NCI-H2107 treated with DMSO at 0.1 percent for 48 hours (cell line): ENCODE measurements around the gene CRADD.

ENCODE experiments used
- DNase-seq: peaks from one replicate; lab custom pipeline; 2025; ENCODE audit not compliant: unreplicated experiment; lab: John Stamatoyannopoulos, UW

Gene CRADD

DNA sequence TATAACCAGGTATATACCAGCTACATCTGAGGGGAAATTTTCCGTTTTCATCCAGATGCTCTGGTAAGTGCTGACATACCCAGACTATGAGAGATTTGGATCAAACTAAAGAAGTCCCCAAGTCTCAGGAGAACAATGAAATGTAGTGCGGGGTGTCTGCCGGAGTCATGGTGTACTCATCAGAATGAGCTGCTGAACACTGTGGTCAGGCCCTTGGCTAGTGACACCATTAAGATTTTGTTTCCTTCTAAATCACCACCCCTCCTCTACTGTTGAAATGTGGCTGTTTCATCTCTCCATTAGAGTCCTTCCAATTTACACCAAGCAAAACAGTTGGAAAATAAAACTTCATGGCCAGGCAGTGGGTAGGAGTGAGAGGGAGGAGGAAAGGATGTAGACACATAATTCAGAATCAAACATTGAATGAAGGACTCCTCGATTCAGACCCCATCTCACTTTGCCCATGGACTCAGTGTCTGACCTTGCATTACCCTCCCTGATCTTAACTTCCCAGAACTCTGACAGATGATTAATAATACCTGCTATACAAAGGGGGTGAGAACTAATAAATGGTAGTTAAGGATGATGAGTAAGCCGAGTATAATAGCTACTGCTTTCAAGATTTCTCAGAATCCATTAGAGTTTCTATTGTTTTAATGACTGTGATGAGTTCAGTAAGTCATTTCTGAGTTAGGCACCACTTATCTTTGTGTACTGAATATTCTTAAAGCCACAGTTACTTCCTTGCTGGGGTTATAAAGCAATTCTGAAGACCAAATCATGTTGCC is 127.4 kb downstream of the CRADD start:
- DNase-seq: no peak

DNA sequence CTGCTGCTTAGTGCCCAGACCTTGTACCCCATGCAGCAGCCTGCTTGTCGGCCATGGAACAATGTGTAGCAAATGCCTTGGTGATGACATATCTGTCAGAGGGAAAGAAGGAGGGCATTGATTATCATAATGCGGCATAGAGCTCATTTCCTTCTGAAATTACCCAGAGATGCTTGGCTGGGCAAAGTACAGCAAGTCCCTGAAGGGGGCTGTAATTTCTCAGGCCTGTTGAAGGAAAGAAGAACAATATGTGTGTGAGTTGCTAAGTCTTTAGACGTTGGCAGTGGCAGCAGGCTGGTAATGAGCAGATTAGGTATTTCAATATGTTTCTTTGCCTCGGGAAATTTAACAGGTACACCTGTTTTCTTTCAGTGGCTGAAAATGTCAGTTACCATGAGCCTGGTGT is 128.6 kb downstream of the CRADD start:
- DNase-seq: no peak

DNA sequence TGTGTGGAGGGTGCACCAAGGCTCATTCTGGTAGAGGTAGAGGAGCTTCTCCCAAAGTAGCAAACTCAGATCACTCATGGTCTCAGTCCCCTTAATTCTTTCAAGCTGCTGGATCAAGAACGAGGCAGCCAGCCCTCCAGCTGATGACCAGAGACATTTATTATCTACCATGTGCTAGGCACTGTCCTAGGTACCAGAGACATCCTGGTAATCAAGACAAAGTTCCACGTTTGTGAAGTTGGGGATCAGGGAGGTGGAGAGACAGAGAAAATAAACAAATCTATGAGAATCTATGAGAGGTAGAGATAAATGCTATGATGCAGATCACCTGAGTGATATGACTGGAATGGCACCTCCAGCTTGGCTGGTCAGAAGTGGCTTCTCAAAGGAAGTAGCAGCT is 130.2 kb downstream of the CRADD start:
- DNase-seq: no peak

DNA sequence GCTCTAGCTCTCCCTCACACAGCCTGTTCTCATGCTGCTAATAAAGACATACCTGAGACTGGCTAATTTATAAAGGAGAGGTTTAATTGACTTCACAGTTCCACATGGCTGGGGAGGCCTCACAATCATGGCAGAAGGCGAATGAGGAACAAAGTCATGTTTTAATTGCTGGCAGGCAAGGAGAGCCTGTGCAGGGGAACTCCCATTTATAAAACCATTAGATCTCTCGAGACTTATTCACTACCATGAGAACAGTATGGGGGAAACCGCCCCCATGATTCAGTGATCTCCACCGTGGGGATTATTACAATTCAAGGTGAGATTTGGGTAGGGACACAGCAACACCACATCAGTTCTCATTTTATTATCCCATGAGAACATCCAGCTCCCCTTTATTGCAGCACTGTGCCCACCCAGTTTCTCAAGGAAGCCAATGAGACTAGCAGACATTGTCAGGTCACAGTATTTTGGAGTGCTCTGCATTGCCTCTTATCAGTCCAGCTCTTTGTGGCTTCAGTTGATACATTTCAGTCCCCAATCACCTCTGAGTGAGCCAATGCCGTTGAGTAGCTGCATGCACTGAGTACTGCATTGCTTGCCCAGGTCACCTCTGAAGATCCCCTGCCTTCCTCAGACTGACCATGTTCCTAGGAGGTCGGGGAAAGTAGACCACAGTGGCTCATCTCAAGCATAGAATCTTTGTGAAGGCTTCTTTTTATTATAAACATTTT is 131.2 kb downstream of the CRADD start:
- no peak for DNase-seq

DNA sequence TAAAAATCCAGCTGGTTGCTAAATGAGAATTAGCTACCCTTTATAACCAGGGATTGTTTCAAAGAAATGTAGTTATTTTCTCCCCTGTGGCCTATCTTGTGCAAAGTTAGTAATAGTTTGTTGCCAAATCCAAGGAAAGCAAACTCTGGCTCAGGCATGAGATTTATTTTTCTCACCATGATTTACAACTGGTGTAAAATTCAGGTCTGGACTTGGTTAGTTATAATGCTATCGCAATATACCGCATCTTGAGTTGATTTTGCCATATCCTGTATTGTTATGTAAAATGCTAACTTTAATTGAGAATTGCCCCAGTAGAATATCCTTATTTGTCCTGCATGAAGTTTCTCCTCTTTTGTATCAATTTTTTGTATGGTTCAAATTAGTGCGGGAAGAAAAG is 135.5 kb downstream of the CRADD start:
- no peak for DNase-seq

DNA sequence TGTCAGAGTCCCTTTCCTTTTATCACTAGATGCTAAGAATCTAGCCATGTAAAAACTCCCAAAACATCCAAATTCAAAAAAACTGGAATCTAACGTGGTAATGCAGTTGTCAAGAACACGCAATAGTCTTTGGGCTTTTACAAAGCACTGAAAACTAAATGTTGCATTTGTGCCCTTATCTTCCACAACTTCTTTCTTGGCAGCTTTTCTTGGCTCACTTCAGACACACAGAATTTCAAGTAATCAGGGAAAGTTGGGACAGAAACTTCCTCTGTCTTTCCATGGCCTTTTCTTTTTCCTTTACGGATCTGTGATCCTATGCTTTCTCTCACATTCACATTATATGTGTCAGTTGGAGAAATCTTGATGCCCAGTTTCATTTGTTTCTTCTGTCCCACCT is 136.0 kb downstream of the CRADD start:
- DNase-seq: no peak

DNA sequence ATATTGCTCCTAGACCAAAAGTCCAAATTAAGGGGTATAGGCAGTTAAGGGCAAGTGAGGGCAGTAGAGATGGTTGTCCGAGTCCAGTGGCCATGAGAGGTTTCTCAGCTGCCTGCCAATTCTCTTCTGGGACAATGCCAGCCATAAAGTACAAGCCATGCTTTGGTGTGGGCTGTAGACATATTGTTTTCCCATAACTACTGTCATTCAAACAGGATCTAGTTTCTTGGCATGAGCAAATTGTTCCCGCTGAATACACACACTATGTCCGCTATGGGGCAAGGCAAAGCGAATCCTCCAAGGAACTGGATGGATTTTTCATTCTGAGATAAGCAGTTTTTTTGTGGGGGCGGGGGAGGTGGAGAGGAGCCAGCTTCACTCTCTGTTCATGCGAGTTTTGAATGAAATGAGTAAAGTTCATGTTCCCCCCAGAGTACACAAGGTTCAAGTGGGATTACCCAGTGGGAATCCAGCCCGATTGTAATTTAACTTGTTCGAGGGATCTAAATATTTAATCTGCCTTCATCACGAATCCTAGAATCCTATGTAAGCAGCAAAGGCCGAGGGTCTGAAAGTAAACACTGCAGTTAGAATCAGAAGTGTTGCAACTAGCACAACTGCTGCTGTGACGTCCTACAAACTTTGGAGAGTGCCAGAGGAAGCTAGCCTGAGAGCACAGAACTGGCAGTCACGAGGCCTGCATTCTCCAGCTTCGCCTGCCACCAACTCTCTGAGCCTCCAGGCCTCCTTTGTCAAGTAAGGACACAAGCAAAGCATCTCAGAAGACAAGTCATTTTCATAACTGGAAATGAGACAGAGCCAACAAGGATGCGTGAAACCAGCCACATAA is 137.0 kb downstream of the CRADD start:
- no peak for DNase-seq

DNA sequence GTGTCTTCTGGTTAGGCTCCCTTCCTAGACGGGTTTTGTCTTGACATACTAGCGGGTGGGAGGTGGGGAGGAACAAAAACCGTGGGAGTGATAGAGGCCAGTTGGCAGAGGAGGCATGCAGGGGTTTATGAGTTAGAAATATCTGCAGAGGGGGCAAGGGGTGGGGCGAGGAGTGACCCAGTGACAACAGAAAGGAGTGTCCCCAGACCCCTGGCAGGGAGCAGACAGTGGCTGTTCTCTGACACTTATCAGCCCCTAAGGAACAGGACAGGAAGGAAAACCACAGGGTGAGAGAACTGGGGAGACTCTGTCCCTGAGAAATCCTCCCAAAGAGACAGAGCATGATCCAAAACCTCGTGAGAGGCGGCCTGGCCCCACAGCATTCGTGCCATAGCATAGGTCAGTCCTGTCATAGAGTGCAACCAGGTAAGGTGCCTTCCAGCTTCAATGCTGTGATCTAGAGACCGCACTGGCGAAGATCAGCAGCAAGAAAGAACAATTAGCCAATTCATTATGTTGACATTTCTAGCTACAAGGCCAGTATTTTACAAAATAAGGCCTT is 141.4 kb downstream of the CRADD start:
- DNase-seq: no peak

DNA sequence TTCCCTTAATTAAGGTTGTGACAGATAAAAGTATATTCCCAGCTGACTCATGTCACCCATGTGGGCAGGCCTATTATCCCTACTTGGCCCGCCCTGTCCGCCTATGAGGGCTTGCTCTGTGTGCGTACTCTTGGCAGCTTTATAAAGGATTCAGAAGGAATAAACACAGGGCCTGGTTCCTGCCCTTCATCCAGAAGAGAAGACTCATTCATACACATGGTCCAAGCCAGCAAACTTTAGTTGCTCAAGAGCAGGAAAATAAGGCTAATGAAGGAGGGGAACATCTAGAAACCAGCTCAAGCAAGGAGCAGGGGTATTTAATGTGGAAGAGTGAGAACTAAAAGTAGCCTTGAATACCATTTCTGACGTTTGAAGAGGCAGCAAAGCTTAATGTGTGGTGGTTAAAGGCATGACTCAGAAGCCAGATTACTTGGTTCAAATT is 141.9 kb downstream of the CRADD start:
- no peak for DNase-seq

DNA sequence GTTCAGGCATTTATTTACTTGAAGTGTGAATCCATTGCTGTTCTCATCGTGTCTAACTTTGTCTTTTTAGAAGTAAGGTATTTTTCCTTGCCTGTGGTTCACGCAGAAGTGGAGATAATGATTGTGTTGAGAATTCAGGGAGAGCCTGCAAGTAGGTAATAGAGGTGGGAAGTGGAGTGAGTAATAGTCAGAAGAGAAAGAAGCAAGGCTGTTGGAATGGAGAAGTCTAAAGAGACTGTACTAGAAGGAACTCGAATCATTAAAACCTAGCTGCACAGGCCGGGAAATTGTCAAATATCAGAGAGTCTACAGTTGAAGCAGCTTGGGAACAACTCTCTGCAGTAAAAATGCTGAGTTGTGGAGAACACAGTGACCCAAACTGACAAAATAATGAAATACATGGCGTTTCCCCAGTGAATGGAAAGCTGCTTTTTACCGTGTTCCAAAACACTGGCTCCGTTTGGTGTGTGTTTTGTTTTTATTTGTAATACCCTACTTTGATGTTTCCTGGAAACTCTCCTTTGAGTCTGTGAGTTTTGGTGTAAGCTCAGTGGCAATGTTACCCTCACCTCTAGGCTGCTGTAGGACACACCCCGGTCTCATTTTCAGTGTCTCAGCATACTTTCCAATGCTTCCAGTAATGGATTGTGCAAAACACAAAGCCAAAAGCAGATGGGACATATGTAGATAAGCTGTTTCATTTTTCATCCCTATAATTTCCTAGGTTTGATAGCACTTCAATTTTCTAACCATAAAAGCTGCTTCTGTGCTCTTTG is 146.6 kb downstream of the CRADD start:
- no peak for DNase-seq

DNA sequence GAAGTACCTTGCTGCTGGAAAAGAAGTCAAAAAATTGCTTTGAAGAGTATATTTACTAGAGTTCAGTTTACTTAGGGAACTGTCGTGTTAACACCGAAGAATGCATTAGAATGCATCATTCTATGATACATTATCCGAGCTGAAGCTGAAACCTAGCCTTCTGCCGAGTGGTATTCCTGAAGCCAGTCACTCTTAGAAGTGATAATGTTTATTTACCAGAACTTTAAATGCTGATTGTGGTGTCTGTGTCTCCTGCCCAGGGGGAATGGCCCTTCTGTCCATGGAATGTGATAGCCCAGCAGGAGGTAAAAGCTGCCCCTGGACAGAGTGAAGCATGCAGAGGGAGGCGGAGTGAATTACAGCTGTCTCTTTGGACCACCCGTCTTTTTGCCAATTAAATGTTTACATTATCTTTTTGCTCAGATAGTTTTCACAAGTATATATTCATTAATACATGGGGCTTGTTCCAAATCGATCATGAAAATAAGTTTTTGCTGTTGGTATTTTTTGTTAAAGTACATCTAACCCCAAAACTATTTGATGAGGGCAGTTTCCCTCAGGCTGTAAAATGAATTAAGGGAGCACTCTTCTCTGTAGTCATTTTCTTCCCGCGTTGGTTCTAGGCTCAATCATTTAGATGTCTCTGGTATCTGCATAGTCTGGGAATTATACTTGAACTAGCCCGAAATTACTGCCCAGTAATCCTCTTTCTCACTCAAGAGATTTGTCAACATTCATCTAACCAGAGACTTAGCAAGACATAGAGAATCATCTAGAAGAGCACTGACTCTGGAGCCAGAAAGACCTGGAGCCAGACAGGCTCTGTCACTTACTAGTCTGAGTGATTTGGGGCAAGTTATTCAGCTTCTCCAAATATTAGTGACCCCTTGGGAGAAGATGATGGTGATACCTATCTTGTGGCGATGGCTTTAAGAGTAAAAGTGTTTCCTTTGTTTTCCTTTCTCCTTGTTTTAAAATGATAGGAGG is 147.6 kb downstream of the CRADD start:
- no peak for DNase-seq

DNA sequence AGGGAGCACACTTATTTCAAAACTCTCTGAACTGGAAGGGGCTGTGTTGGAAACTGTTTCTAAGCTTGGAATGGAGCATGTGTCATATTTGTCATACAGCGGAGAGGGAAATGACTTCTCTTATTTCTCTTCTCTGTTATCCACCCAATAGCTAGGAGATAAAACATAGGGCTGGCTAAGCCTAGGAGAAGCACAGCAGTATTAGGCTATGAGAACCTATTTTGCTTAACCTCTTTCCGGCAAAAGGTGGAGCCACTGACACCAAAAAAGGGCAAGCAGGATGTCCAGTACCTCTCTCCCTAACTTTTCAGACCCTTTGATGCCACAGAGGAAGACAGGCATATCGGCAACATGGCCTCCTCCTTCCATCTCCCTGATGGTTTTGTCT is 148.3 kb downstream of the CRADD start:
- no peak for DNase-seq

DNA sequence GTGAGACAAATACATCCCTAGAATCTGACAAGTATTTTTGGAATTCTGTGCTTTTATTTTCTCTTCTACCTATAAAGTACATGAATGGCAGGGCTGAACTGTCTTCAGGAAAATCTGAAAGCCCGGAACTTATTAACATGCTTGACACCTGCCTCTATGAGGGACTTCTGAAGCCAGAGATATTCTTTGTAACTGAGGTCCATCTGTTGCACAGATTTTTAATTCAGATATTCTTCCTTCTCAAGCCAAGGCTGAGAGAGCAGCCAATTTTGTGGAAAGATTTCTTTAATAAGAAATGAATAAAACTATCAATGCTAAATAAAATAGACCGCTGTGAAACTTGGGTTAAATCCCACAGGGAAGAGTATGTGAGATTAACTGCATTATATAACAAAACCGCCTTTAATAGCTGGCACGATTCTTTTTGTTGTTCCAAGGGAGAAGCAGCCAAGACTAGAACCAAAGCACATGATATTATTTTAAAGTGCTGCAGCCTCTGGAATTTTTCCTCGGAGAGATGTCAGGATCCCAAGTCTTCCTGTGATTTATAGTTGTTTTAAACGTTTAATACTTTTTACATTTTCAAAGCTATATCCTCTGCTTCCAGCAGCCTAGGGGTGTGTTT is 148.9 kb downstream of the CRADD start:
- no peak for DNase-seq

DNA sequence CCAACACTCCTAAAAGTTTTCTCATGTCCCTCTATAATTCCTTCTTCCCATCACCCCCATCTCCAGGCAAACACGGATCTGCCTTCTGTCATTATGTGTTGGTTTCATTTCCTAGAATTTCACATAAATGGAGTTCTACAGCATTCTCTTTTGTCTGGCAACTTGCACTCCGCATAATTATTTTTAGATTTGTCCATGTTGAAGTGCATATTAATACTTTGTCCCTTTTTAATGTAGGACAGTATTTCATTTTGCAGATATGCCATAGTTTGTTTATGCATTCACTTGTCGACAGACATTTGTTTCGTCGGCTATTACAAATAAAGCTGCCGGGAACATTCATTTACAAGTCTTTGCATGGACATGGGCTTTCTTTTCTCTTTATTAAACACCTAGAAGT is 150.0 kb downstream of the CRADD start:
- DNase-seq: no peak

DNA sequence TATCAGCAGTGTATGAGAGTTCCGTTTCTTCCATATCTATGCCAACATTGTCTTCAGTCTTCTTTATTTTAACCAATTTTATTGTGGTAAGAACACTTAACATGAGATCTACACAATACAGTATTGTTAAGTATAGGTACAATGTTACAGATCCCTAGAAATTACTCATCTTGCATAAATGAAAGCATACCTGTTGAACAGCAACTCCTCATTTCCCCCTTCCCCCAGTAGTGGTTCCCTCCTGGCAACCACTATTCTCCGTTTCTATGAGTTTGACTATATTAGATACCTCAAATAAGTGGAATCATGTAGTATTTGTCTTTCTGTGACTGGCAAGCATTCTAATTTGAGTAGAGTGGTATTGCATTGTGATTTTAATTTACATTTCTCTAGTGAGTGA is 150.5 kb downstream of the CRADD start:
- DNase-seq: no peak

DNA sequence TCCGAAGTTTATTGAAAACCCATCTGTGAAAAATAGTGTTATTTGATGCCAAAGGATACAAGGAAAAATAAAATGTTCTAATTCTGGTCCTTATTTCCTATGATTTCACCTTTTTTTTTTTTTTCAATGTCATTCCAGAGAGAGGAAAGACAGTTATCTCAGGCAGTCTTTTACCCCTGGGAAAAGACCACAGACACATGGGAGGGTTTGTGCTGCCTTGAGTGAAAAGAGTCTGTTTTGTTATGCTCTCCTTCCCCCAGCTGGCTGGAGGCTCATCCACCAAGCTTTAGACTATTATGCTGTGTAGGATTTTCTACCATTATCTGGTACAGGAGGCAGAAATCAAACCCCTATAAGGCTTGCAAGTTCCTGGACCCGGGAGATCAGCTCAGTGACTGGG is 151.8 kb downstream of the CRADD start:
- no peak for DNase-seq

DNA sequence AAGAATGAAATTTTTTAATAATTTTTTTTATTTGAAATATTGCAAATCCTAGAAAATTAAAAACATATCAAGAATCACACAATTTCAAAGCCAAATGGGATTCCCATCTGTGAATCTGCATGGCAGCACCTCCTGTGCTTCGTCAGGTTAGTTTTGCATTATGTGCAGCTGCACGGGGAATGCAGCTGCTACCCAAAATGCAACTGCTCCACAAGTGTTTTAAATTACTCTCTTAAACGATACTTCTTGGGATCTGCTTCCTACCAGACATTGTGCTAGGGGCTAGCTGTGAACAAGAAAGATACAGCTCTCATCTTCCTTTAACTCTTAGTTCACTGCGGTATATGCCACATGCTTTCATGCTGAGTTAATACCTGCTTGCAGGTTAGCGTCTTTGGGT is 154.2 kb downstream of the CRADD start:
- no peak for DNase-seq

DNA sequence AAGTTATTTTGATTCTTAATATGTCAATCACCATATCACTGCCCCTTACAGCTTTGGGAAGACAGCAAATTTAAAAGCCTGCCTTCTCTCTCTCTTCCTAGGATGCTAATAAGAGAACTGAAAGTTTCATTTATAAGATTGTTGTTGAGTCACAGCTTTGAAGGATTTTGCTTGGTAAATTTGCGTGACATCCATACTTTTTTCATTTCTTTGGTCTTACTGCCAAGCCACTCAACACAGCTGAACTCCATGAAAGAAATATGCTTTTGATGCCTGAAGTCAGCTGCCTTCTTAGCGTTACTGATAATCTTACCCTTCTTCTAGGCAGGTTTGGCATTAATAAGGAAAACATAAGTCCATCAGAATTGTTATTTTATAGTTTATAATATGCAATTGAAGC is 155.0 kb downstream of the CRADD start:
- DNase-seq: no peak

DNA sequence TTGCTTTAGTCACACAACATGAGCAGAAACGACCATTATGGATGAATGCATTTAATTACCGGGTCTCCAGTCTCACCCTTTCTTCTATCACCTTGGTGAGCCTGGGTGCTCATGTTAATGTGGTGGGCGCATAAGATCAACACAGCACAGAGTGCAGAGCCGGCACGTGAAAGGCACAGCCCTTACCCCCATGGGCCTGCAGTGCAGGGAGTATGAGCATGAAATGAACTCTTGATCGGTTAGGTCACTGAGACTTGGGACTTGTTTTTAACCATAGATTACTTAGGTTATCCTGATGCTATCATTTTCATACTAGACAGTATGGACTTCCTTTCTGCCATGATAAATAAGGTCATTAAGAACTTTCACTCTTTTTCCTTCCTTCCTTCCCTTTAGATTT is 156.8 kb downstream of the CRADD start:
- no peak for DNase-seq
